ENCODE measurements around the gene GAS1. TPM values are rescaled to one million over a fixed set of nuclear protein-coding genes. Genes with fewer than 3 reads are reported as not detected.

The GAS1 gene
- total and polyA plus RNA-seq, 2 donors (not counting 1 experiment from before 2014, with no cell fraction given), result 0.06 to 0.39 TPM

DNA sequence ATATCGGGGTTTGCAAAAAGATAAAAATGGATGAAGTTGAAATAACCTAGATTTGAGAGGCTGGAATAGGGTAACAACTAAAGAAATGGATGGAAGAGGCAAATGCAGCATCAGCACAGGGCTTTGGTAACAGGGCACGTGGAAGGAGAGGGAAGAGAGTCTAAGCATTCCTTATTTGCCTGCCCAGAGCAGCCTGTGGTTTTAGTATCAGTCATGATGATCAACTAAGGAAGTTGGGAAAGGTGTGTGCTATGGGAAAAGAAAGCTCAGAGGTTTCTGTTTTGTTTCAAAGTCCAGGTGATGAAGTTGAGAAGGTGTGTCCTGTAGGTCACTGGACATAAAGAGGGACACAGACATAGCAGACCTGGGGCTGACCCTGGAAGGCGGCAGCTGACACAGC, 28.8 kb downstream of the GAS1 start:
- peaks cover 2% of the 10 kb centered on the region for H3K9me3 Mint-ChIP-seq (ENCODE audit: insufficient read depth)
- POLR2A ChIA-PET, result no interaction called here
- peaks cover 11% of the 10 kb centered on the region for H3K27me3 Mint-ChIP-seq
- Histone ChIP-seq H3K4me3 (ENCODE audit: control extremely low read depth in 1 of 5, extremely low read depth in 1 of 5, insufficient read depth in 1 of 5, low read depth in 2 of 5, low read length in 4 of 5) (no peak overlapping the region), H3K4me1 (ENCODE audit: control insufficient read depth in 2 of 2, insufficient read depth in 2 of 2, low read length in 2 of 2) (no peaks in the 10 kb centered on the region), H3K4me2 (replicated peaks; ENCODE audit: low read depth, low read length, poor library complexity, severe bottlenecking) (no peak overlapping the region), H3K9ac (ENCODE audit: low read length) (no peak overlapping the region), H4K20me1 (ENCODE audit: control insufficient read depth, insufficient read depth, low read length, poor library complexity, severe bottlenecking) (no peaks in the 10 kb centered on the region), H3K36me3 (replicated peaks in 1 of 2; ENCODE audit: control extremely low read depth in 1 of 2, control insufficient read depth in 1 of 2, extremely low read depth in 1 of 2, insufficient read depth in 2 of 2, low read length in 1 of 2) (no peaks in the 10 kb centered on the region), H3K9me3 (ENCODE audit: control extremely low read depth in 1 of 3, control insufficient read depth in 2 of 3, insufficient read depth in 1 of 3, low read length in 2 of 3) (no peaks in the 10 kb centered on the region), H3K79me2 (ENCODE audit: control insufficient read depth, insufficient read depth, low read length) (no peaks in the 10 kb centered on the region), H2AFZ (ENCODE audit: insufficient read depth, low read depth, low read length, poor library complexity, severe bottlenecking) (no peak overlapping the region), H3K27me3 (replicated peaks in 1 of 4; ENCODE audit: control extremely low read depth in 1 of 4, control insufficient read depth in 3 of 4, insufficient read depth in 4 of 4, low read length in 3 of 4) (peaks cover 0 to 2% (median 0%) of the 10 kb centered on the region in 4 experiments), H3K27ac (ENCODE audit: low read length in 2 of 2) (no peak overlapping the region)
- 55% methylated on average over 2 of the region's 3 CpGs for WGBS (ENCODE audit: insufficient coverage)
- ATAC-seq (ENCODE audit: low read depth) (no peak), DNase-seq (no peak)
- H3K27ac Mint-ChIP-seq, result no peak overlapping the region
- no peak for TF ChIP-seq EZH2 (IDR thresholded peaks at IDR 0.05; ENCODE audit: borderline replicate concordance, insufficient read depth, low read depth, low read length, poor library complexity, severe bottlenecking)
- TF ChIP-seq, protein P1, sequence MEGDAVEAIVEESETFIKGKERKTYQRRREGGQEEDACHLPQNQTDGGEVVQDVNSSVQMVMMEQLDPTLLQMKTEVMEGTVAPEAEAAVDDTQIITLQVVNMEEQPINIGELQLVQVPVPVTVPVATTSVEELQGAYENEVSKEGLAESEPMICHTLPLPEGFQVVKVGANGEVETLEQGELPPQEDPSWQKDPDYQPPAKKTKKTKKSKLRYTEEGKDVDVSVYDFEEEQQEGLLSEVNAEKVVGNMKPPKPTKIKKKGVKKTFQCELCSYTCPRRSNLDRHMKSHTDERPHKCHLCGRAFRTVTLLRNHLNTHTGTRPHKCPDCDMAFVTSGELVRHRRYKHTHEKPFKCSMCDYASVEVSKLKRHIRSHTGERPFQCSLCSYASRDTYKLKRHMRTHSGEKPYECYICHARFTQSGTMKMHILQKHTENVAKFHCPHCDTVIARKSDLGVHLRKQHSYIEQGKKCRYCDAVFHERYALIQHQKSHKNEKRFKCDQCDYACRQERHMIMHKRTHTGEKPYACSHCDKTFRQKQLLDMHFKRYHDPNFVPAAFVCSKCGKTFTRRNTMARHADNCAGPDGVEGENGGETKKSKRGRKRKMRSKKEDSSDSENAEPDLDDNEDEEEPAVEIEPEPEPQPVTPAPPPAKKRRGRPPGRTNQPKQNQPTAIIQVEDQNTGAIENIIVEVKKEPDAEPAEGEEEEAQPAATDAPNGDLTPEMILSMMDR (IDR thresholded peaks at IDR 0.05), result no peak
- CTCF ChIA-PET, result no interaction called here
- intact Hi-C loops (cut with micrococcal nuclease), result no loop called here
- no peaks in the 10 kb centered on the region for H3K4me1 Mint-ChIP-seq
- no peak overlapping the region for H3K4me3 Mint-ChIP-seq

- DNase-seq (no peak), ATAC-seq (ENCODE audit: low read depth) (no peak)
- no peaks in the 10 kb centered on the region for H3K79me2 ChIP-seq (ENCODE audit: control insufficient read depth, insufficient read depth, low read length)
- no peaks in the 10 kb centered on the region for H4K20me1 ChIP-seq (ENCODE audit: control insufficient read depth, insufficient read depth, low read length, poor library complexity, severe bottlenecking)
- no peak overlapping the region for H3K4me2 ChIP-seq (replicated peaks; ENCODE audit: low read depth, low read length, poor library complexity, severe bottlenecking)
- peaks cover 2% of the 10 kb centered on the region for H3K9me3 Mint-ChIP-seq (ENCODE audit: insufficient read depth)
- no peak overlapping the region for H3K4me3 ChIP-seq (ENCODE audit: control extremely low read depth in 1 of 5, extremely low read depth in 1 of 5, insufficient read depth in 1 of 5, low read depth in 2 of 5, low read length in 4 of 5)
- 100% methylated on average over 1 of the region's 3 CpGs for WGBS (ENCODE audit: insufficient coverage)
- H3K4me1 ChIP-seq (ENCODE audit: control insufficient read depth in 2 of 2, insufficient read depth in 2 of 2, low read length in 2 of 2), result no peaks in the 10 kb centered on the region
- H3K27ac Mint-ChIP-seq, result no peak overlapping the region
- no peak for TF ChIP-seq EZH2 (IDR thresholded peaks at IDR 0.05; ENCODE audit: borderline replicate concordance, insufficient read depth, low read depth, low read length, poor library complexity, severe bottlenecking)
- TF ChIP-seq, protein P1 (IDR thresholded peaks at IDR 0.05), result no peak
- peaks cover 6% of the 10 kb centered on the region for H3K27me3 Mint-ChIP-seq
- H3K27ac ChIP-seq (ENCODE audit: low read length in 2 of 2), result no peak overlapping the region
- intact Hi-C loops (cut with micrococcal nuclease), result no loop called here
- H3K4me3 Mint-ChIP-seq, result no peak overlapping the region
- H3K27me3 ChIP-seq (replicated peaks in 1 of 4; ENCODE audit: control extremely low read depth in 1 of 4, control insufficient read depth in 3 of 4, insufficient read depth in 4 of 4, low read length in 3 of 4), result no peaks in the 10 kb centered on the region
- H3K36me3 ChIP-seq (replicated peaks in 1 of 2; ENCODE audit: control extremely low read depth in 1 of 2, control insufficient read depth in 1 of 2, extremely low read depth in 1 of 2, insufficient read depth in 2 of 2, low read length in 1 of 2), result no peaks in the 10 kb centered on the region
- H3K9ac ChIP-seq (ENCODE audit: low read length), result no peak overlapping the region
- H3K9me3 ChIP-seq (ENCODE audit: control extremely low read depth in 1 of 3, control insufficient read depth in 2 of 3, insufficient read depth in 1 of 3, low read length in 2 of 3), result peaks cover 0 to 5% (median 0%) of the 10 kb centered on the region in 3 donors
- POLR2A ChIA-PET, result no interaction called here
- H2AFZ ChIP-seq (ENCODE audit: insufficient read depth, low read depth, low read length, poor library complexity, severe bottlenecking), result no peak overlapping the region
- CTCF ChIA-PET, result no interaction called here
- no peaks in the 10 kb centered on the region for H3K4me1 Mint-ChIP-seq
Measured at GRCh38 chr9:86912210-86912609, 35.1 kb downstream of the GAS1 start.

Measured in B cell (primary cell).